ENCODE results near the gene FASN. TPM values are rescaled to one million over a fixed set of nuclear protein-coding genes. Genes with fewer than 3 reads are reported as not detected.

The FASN gene
- total RNA-seq, 3 donors from 2014 or later = 87.2 to 115 (median 102) TPM

DNA sequence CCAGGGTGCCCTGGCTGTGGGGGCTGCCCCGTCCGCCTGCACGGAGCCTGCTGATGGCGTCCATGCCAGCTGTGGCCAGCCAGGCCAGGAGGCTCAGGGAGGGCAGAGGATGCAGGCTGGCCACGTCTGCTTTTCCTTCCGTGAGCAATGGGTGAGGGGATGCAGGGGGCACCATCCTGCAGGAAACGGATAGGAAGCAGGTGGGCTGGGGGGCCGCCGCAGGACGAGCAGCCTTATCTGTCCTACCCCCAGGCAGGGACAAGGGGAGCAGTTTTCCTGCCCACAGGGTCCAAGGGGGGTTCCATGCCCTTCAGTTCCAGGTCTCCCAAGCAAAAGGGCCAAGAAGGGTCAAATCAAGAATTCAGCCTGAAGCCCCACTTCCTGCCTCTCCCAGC lies 39.2 kb downstream of the FASN start:
- Histone ChIP-seq H3K36me3 (ENCODE audit: low read depth) (no peaks in the 10 kb centered on the region), H3K9me3 (no peaks in the 10 kb centered on the region), H3K4me1 (ENCODE audit: low read depth) (no peaks in the 10 kb centered on the region), H3K4me3 (no peak overlapping the region)
- DNase-seq (no peak), ATAC-seq (no peak)
- intact Hi-C loops (cut with DNase I, micrococcal nuclease) = no loop called here
- TF ChIP-seq, protein P1, sequence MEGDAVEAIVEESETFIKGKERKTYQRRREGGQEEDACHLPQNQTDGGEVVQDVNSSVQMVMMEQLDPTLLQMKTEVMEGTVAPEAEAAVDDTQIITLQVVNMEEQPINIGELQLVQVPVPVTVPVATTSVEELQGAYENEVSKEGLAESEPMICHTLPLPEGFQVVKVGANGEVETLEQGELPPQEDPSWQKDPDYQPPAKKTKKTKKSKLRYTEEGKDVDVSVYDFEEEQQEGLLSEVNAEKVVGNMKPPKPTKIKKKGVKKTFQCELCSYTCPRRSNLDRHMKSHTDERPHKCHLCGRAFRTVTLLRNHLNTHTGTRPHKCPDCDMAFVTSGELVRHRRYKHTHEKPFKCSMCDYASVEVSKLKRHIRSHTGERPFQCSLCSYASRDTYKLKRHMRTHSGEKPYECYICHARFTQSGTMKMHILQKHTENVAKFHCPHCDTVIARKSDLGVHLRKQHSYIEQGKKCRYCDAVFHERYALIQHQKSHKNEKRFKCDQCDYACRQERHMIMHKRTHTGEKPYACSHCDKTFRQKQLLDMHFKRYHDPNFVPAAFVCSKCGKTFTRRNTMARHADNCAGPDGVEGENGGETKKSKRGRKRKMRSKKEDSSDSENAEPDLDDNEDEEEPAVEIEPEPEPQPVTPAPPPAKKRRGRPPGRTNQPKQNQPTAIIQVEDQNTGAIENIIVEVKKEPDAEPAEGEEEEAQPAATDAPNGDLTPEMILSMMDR (IDR thresholded peaks at IDR 0.05) = no peak

DNA sequence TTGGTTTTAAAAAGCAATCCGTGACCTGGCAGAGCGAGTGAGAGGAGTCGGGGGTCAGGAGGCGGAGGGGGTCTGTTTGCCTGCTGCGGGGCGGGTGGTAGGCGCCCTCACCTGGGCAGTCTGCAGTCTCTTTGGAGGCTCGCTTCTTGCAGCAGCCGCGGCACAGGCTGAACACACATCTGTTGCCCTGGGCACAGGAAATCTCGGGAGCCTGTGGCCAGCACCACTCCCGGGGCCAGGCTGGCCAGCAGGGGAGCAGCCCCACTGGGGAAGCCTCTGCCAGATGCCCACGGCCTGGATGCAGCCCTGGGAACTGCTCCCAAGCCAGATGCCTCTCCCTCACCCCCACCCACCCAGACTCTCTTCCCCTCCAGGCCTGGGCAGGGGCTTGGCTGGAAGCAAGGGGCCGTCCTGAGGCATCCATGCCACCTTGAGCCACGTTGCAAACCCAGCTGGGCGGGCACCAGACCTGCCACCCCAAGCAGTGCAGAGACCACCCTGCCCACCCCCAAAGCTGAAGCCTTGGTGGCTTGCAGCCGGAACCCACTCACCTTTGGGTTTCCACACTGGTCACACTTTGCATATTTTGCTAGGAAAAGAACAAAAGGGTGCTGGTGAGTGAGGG lies 39.7 kb downstream of the FASN start:
- no peak overlapping the region for H3K4me3 ChIP-seq
- H3K9me3 ChIP-seq = no peaks in the 10 kb centered on the region
- H3K36me3 ChIP-seq (ENCODE audit: low read depth) = no peaks in the 10 kb centered on the region
- intact Hi-C loops (cut with DNase I, micrococcal nuclease) = no loop called here
- H3K4me1 ChIP-seq (ENCODE audit: low read depth) = peaks cover under 1% of the 10 kb centered on the region
- DNase-seq (peak in 1 of 3 donors; percentile 42), ATAC-seq (no peak)
- TF ChIP-seq, protein P1 (IDR thresholded peaks at IDR 0.05) = no peak

DNA sequence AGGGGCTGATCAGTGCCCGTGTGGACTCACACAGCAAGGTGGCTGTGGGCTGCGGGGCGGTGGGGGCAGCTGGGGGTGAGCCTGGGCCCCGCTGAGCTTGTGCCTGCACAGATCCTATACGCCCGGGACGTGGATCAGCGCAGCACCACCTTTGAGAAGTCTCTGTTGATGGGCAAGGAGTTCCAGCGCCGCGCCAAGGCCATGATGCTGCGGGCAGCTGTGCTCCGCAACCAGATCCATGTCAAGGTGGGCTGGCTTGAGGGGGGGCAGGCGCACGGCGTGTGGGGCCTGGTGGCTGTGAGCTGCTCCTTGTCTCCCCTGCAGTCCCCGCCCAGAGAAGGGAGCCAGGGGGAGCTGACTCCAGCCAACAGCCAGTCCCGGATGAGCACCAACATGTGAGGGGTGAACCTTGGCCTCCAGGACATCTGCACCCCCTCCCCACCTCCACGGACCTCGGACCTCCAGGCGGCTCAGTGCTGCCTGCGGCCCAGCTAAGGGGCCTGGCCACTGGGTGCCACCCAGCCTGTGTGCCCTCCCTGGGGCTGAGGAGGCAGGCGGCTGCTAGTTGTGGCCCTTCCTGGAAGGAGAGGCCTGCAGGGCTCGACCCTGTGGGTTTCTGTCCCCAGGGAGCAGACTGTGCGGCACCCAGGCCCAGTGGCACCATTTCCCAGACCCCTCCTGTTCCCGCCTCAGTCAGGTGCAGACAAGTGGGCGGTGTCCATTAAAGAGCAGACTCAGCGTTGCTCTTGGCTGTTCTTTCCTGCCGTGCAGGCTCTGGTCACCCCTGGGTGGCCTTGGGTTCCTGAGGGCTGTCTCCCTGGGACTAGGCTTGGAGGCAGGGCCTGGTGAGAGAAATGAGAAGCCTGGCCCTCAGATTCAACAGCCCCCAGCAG lies 41.1 kb downstream of the FASN start:
- ATAC-seq (no peak), DNase-seq (peak in 1 of 3 donors; percentile 48)
- TF ChIP-seq, protein P1 (IDR thresholded peaks at IDR 0.05) = no peak
- Histone ChIP-seq H3K36me3 (ENCODE audit: low read depth) (no peaks in the 10 kb centered on the region), H3K9me3 (no peaks in the 10 kb centered on the region), H3K4me1 (ENCODE audit: low read depth) (peaks cover 11% of the 10 kb centered on the region), H3K4me3 (no peak overlapping the region)
- intact Hi-C loops (cut with DNase I, micrococcal nuclease) = no loop called here

DNA sequence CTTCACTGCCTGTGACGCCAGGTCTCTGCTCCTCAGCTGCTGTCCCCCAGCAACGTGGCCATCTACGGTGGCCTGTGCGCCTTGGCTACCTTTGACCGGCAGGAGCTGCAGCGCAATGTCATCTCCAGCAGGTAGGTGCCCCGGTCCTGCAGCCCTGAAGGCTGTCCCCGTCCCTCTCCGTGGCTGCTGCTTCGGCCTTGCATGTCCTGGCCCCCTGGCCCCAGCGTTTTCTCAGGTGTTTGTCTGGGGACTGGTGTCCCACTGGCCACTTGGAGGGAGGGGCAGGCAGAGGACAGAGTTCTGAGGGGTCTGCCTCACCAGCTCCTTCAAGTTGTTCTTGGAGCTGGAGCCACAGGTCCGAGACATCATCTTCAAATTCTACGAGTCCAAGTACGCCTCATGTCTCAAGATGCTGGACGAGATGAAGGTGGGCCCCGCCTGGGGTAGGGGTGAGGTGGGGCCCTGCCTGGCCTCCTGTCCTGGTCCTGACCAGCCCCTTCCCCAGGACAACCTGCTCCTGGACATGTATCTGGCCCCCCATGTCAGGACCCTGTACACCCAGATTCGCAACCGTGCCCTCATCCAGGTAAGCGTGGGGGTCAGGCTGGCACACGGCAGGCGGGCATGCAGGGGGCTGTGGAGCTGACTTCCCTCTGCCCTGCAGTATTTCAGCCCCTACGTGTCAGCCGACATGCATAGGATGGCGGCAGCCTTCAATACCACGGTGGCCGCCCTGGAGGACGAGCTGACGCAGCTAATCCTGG lies 41.9 kb downstream of the FASN start:
- ATAC-seq (no peak), DNase-seq (peak in 1 of 3 donors; percentile 49)
- intact Hi-C loops (cut with DNase I, micrococcal nuclease) = no loop called here
- Histone ChIP-seq H3K9me3 (no peaks in the 10 kb centered on the region), H3K4me3 (no peak overlapping the region), H3K36me3 (ENCODE audit: low read depth) (no peaks in the 10 kb centered on the region), H3K4me1 (ENCODE audit: low read depth) (peaks cover 11% of the 10 kb centered on the region)
- TF ChIP-seq, protein P1 (IDR thresholded peaks at IDR 0.05) = no peak

DNA sequence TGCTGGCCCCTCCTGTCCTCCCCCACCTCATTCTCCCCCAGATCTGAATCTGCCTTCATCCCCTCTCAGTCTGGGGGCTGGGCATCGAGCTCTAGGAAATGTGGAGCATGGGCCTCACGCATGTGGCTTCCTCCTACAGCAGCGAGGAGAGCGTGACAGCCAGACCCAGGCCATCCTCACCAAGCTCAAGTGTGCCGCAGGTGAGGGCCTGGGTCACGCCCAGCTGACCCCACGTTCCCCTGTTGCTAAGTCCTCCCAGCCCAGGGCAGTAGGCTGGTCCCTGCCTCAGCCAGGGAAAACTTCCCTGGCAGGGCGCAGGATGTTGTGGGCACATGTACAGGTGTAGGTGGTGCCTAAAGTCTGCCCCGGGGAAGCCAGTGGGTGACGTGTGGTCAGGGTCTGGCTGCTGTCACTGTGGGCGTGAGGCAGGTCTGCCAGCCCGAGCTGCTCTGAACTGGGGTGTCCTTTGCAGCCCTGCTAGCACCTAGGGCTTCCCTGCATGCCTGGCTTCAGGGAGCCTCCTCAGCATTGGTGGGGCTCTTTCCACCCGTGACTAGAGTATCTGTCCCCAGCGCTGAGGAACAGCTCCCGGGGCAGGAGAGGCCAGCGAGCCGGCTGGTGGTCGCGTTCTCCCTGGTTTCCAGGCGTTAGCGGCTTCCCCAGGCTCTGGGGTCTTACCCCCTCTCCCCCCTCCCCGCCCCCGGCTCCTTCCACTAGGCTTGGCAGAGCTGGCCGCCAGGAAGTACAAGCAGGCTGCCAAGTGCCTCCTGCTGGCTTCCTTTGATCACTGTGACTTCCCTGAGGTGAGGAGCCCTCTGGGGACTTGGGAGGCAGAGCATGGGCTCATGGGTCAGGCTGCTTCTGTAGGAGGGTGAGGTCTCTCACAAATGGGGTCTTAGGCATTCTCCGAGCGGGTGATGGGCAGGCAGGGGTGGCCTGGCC lies 42.7 kb downstream of the FASN start:
- Histone ChIP-seq H3K36me3 (ENCODE audit: low read depth) (no peaks in the 10 kb centered on the region), H3K4me1 (ENCODE audit: low read depth) (peaks cover 18% of the 10 kb centered on the region), H3K9me3 (no peaks in the 10 kb centered on the region), H3K4me3 (no peak overlapping the region)
- TF ChIP-seq, protein P1 (IDR thresholded peaks at IDR 0.05) = no peak
- peak in 1 of 3 donors; percentile 37 for DNase-seq
- ATAC-seq = no peak
- intact Hi-C loops (cut with DNase I, micrococcal nuclease) = no loop called here

Data from mucosa of descending colon (tissue), 3 donors.